CD4-positive, alpha-beta memory T cell (primary cell): ENCODE results near the gene KCNIP4. TPM values are rescaled to one million over a fixed set of nuclear protein-coding genes. Genes with fewer than 3 reads are reported as not detected.

Experiments
- CTCF ChIA-PET: fragments of 350-600 bp; sonication (Branson Sonifier 250); formaldehyde crosslinking; loops from one replicate; lab custom pipeline; 2021; ENCODE audit warnings: inconsistent platforms; ENCODE audit not compliant: partially characterized antibody; lab: Charles Lee
- POLR2A ChIA-PET: fragments of 350-600 bp; sonication (Branson Sonifier 250); formaldehyde crosslinking; loops from one replicate; lab custom pipeline; 2021; ENCODE audit not compliant: partially characterized antibody; lab: Charles Lee
- DNase-seq, 5 donors: peaks; one replicate each; pipeline versions ENCODE4 v3.0.0 to v3.0.0-alpha.2; 2020 to 2022; ENCODE audit warnings: mixed read lengths in 1 of 5
- H3K27ac ChIP-seq: one replicate; pipeline ENCODE4 v1.7.0; 2013; ENCODE audit warnings: low read depth, low read length
- H3K27me3 ChIP-seq: 2 replicates; pipeline ENCODE4 v1.7.0; 2013; ENCODE audit warnings: mild to moderate bottlenecking, low read length, moderate library complexity; ENCODE audit not compliant: insufficient read depth
- H3K36me3 ChIP-seq: 2 replicates; pipeline ENCODE4 v1.7.0; 2013; ENCODE audit warnings: mild to moderate bottlenecking, low read length, moderate library complexity; ENCODE audit not compliant: insufficient read depth
- H3K4me1 ChIP-seq: 2 replicates; pipeline ENCODE4 v1.7.0; 2013; ENCODE audit warnings: mild to moderate bottlenecking, low read length, moderate library complexity; ENCODE audit not compliant: insufficient read depth
- H3K4me3 ChIP-seq, 2 donors: one replicate each; pipeline ENCODE4 v1.7.0; 2013; ENCODE audit warnings: low read length in 2 of 2, mild to moderate bottlenecking in 1 of 2
- H3K9me3 ChIP-seq, 2 donors: one replicate each; pipeline ENCODE4 v1.7.0; 2013; ENCODE audit warnings: low read length in 2 of 2, control low read depth in 1 of 2; ENCODE audit not compliant: control insufficient read depth in 1 of 2
- H3K27ac Mint-ChIP-seq, 7 donors: one replicate each; pipeline ENCODE4 v1.8.0; 2020 to 2021; ENCODE audit warnings: mixed read lengths in 7 of 7, mild to moderate bottlenecking in 6 of 7, inconsistent platforms in 3 of 7, moderate library complexity in 3 of 7
- H3K27me3 Mint-ChIP-seq, 2 donors: one replicate each; pipeline ENCODE4 v1.8.0; 2020 to 2021; ENCODE audit warnings: mixed read lengths in 2 of 2
- H3K36me3 Mint-ChIP-seq, 2 donors: one replicate each; pipeline ENCODE4 v1.8.0; 2020 to 2021; ENCODE audit warnings: mixed read lengths in 2 of 2, inconsistent platforms in 1 of 2, mild to moderate bottlenecking in 1 of 2
- H3K4me1 Mint-ChIP-seq, 4 donors: one replicate each; pipeline ENCODE4 v1.8.0; 2020 to 2021; ENCODE audit warnings: mixed read lengths in 4 of 4, mild to moderate bottlenecking in 1 of 4
- H3K4me3 Mint-ChIP-seq, 8 donors: one replicate each; pipeline ENCODE4 v1.8.0; 2020 to 2021; ENCODE audit warnings: mixed read lengths in 8 of 8, mild to moderate bottlenecking in 7 of 8, moderate library complexity in 6 of 8, inconsistent platforms in 3 of 8
- H3K9me3 Mint-ChIP-seq, 8 donors: one replicate each; pipeline ENCODE4 v1.8.0; 2020 to 2021; ENCODE audit warnings: mixed read lengths in 8 of 8, mild to moderate bottlenecking in 5 of 8, inconsistent platforms in 3 of 8, moderate library complexity in 1 of 8
- intact Hi-C: fragments of 100-400 bp; cut with micrococcal nuclease; formaldehyde crosslinking; loops from one replicate; pipeline ENCODE4 v1.15.1; 2023
- polyA plus RNA-seq, 2 donors: library from polyadenylated mRNA; unstranded; fragments of 300-500 nt; fragmentation: Illumina TruSeq; gene quantifications; one replicate each; pipeline ENCODE4 v1.2.3, GENCODE V29; 2021
- total RNA-seq, 2 experiments: library from RNA; stranded (reverse); gene quantifications; one replicate each; pipeline ENCODE4 v1.2.3, GENCODE V29; 2021

Gene KCNIP4
- total and polyA plus RNA-seq, 4 experiments from 2014 or later, result 0.11 to 0.26 TPM; not detected in 2

DNA sequence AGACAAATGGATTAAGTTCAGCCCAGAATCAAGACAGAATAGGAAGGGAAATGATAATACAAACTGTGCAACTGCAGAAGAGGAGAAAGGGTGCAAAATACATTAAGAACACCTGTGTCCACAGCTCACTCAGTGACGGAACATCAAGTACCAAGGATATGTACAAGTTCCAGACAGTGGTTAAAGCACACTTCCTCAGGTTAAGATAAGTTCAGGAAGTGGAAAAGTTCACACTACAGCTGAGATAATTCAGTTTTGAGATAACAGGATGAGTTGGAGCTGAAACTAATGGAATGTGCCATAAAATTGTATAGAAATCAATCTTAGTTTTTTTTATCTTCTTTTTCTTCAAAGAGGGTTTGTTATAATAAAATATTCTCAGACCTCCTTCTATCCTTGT is 419.4 kb downstream of the KCNIP4 start:
- Histone ChIP-seq H3K9me3 (no peaks in the 10 kb centered on the region), H3K27me3 (no peaks in the 10 kb centered on the region), H3K4me3 (no peak overlapping the region), H3K4me1 (no peaks in the 10 kb centered on the region), H3K27ac (no peak overlapping the region), H3K36me3 (no peaks in the 10 kb centered on the region)
- intact Hi-C loops, result no loop called here
- Mint-ChIP-seq H3K27me3 (no peaks in the 10 kb centered on the region), H3K4me3 (no peak overlapping the region), H3K4me1 (no peaks in the 10 kb centered on the region), H3K9me3 (peaks cover 0 to 14% (median 1%) of the 10 kb centered on the region in 8 donors), H3K36me3 (no peaks in the 10 kb centered on the region), H3K27ac (no peak overlapping the region)
- ChIA-PET POLR2A (no interaction called here), CTCF (no interaction called here)
- no peak for DNase-seq

DNA sequence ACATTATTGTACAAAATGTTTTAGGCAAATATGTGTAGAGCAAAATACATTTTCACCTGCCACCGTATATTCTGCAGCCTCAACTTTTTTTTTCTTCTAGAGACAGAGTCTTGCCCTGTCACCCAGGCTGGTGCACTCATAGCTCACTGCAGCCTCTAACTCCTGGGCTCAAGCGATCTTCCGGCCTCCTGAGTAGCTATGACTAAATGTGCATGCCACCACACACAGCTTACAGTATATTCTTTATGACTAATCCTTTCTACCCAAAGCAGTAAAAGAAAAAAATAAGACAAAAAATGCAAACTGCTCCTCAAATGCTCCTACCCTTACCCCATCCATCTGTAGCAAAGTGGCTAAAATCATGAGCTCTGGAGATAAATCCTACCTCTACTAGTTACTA is 426.3 kb downstream of the KCNIP4 start:
- Mint-ChIP-seq H3K4me3 (no peak overlapping the region), H3K27me3 (peaks cover 0 to 2% of the 10 kb centered on the region in 2 donors), H3K27ac (no peak overlapping the region), H3K9me3 (peaks cover 0 to 18% (median 5%) of the 10 kb centered on the region in 8 donors), H3K4me1 (no peaks in the 10 kb centered on the region), H3K36me3 (no peaks in the 10 kb centered on the region)
- POLR2A ChIA-PET, result no interaction called here
- no peaks in the 10 kb centered on the region for H3K4me1 ChIP-seq
- CTCF ChIA-PET, result no interaction called here
- no peak overlapping the region for H3K4me3 ChIP-seq
- H3K27ac ChIP-seq, result no peak overlapping the region
- no peaks in the 10 kb centered on the region for H3K9me3 ChIP-seq
- DNase-seq, result no peak
- H3K36me3 ChIP-seq, result no peaks in the 10 kb centered on the region
- no peaks in the 10 kb centered on the region for H3K27me3 ChIP-seq
- intact Hi-C loops, result no loop called here

DNA sequence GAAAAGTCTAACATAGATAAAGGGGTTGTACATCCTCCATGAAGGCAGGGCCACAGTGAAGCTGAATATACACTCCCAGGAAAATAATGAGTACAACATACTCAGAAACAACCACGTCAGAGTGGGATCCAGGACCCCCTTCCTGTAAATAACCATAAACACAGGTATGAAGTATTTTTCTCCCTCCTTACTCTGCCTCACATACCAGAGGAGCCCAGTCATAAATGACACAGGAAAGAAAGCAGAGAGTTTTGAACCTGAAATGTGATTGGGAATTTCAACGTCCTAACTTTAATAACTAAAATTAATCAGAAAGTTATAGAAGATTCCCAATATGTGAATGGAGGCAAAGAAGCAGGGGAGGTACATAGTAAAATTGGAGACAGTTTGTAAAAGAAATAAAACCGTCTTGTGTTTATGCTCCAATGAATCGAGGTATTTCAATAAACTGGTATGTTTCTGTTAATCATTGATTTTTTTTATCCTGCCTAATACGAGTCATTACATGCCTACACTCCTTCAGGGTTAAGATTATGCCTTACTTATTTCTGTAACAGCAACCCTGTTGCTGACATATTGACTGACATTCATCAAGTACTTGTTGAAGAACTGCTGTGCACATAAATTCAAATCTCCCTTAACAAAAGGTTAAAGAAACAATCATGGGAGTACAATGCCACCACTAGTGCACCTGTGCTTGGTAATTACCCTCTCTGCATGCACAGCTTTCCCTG is 431.3 kb downstream of the KCNIP4 start:
- no peaks in the 10 kb centered on the region for H3K27me3 ChIP-seq
- H3K27ac ChIP-seq, result no peak overlapping the region
- ChIA-PET POLR2A (no interaction called here), CTCF (no interaction called here)
- Mint-ChIP-seq H3K36me3 (no peaks in the 10 kb centered on the region), H3K9me3 (peaks cover 0 to 13% (median 3%) of the 10 kb centered on the region in 8 donors), H3K4me1 (no peaks in the 10 kb centered on the region), H3K27ac (no peak overlapping the region), H3K4me3 (no peak overlapping the region), H3K27me3 (no peaks in the 10 kb centered on the region)
- no peak for DNase-seq
- no peaks in the 10 kb centered on the region for H3K4me1 ChIP-seq
- H3K9me3 ChIP-seq, result no peaks in the 10 kb centered on the region
- H3K36me3 ChIP-seq, result no peaks in the 10 kb centered on the region
- no peak overlapping the region for H3K4me3 ChIP-seq
- intact Hi-C loops, result no loop called here

DNA sequence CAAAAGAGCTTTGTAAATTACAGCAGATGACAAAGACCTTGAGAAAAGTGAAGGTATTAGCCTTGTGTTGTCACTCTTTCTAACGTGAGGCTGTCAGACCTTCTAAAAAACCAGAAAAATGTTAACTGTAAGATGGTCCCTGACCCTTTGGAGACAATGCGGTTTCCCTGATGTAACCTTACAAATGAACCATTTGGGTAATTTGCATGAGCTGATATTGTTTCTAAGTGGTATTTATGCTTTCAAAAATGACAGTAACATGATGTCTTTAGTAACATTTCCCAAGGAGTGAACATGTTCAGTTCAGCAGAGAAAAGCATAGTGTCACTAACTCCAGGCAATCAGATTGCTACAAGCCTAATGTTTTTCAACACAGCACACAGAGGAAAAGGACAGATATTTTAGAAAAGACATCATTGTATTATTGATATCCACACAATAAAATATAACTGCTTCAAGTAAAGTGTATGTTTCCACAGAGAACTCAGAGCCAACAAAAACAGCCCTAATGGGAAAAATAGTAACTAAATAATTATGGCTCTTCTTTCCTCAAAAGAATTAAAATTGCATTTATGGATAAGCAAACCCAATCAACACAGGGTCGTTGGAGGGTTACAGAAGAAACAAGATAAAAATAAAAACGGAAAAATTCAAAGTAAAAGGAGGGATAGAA is 434.4 kb downstream of the KCNIP4 start:
- H3K27me3 Mint-ChIP-seq, result no peaks in the 10 kb centered on the region
- H3K4me1 Mint-ChIP-seq, result no peaks in the 10 kb centered on the region
- H3K9me3 Mint-ChIP-seq, result peaks cover 0 to 8% (median 2%) of the 10 kb centered on the region in 8 donors
- Histone ChIP-seq H3K4me3 (no peak overlapping the region), H3K27ac (no peak overlapping the region), H3K4me1 (no peaks in the 10 kb centered on the region), H3K9me3 (no peaks in the 10 kb centered on the region), H3K27me3 (no peaks in the 10 kb centered on the region), H3K36me3 (no peaks in the 10 kb centered on the region)
- CTCF ChIA-PET, result no interaction called here
- no peaks in the 10 kb centered on the region for H3K36me3 Mint-ChIP-seq
- H3K4me3 Mint-ChIP-seq, result no peak overlapping the region
- intact Hi-C loops, result no loop called here
- DNase-seq, result no peak
- H3K27ac Mint-ChIP-seq, result no peak overlapping the region
- POLR2A ChIA-PET, result no interaction called here

DNA sequence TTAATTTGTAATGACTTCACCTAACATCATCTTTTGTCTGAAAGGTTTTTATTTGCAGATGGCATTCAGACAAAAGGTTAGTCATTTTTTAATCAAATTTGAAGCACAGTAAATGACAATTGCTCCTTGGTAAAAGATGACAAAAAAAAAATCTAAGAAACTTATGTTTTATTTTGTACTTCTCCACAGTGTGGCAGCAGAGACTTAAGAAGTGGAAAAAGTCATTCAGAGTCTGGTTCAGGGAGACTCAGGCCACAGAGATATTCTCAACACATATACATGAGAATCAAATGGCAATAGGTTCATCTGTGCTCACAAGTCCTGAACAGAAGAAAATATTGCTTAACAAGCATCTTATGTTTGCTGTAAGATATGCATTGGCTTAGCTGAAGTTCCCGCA is 436.2 kb downstream of the KCNIP4 start:
- Histone ChIP-seq H3K4me3 (no peak overlapping the region), H3K9me3 (no peaks in the 10 kb centered on the region), H3K36me3 (no peaks in the 10 kb centered on the region), H3K27me3 (no peaks in the 10 kb centered on the region), H3K4me1 (no peaks in the 10 kb centered on the region), H3K27ac (no peak overlapping the region)
- Mint-ChIP-seq H3K4me3 (no peak overlapping the region), H3K36me3 (no peaks in the 10 kb centered on the region), H3K27me3 (no peaks in the 10 kb centered on the region), H3K27ac (no peak overlapping the region), H3K9me3 (peaks cover 0 to 8% (median 2%) of the 10 kb centered on the region in 8 donors), H3K4me1 (no peaks in the 10 kb centered on the region)
- ChIA-PET CTCF (no interaction called here), POLR2A (no interaction called here)
- DNase-seq, result no peak
- intact Hi-C loops, result no loop called here

DNA sequence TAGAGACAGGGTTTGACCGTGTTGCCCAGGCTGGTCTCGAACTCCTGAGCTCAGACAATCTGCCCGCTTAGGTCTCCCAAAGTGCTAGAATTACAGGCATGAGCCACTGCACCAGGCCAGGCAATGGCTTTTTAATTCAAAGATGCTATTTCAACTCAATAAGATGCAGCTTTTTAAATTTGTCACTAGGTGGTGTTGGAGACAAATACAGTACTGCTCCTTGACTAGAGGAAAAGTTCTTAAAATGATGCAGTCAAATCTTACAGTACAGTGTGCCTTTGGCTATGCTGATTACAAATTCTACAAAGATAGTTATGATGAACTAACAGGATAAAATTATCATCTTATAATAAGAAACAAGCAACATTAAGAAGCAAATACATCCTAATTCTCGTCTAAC is 441.1 kb downstream of the KCNIP4 start:
- Histone ChIP-seq H3K9me3 (no peaks in the 10 kb centered on the region), H3K4me1 (no peaks in the 10 kb centered on the region), H3K36me3 (no peaks in the 10 kb centered on the region), H3K4me3 (no peak overlapping the region), H3K27me3 (no peaks in the 10 kb centered on the region), H3K27ac (no peak overlapping the region)
- Mint-ChIP-seq H3K27ac (no peak overlapping the region), H3K4me3 (no peak overlapping the region), H3K4me1 (no peaks in the 10 kb centered on the region), H3K9me3 (peaks cover 0 to 5% (median 2%) of the 10 kb centered on the region in 8 donors), H3K36me3 (no peaks in the 10 kb centered on the region), H3K27me3 (no peaks in the 10 kb centered on the region)
- intact Hi-C loops, result no loop called here
- ChIA-PET POLR2A (no interaction called here), CTCF (no interaction called here)
- DNase-seq, result no peak

DNA sequence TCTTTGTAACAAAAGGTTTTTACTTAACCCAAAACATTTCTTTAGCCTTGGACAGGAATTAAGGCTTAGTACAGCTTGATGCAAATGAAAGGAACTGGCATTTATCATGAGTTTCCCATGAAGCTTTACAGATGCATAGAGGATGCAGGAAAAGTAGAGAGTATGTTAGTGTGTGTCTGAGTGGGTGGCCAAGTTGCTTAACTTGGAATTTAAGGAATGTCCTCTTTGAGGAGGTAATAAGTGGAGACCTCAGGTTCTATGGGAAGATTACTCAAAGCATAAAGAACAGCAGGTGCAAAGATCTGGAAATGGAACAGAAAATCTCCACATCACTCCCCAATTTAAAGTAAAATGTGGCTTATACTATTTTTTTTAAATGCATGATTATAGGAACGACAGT is 457.9 kb downstream of the KCNIP4 start:
- Mint-ChIP-seq H3K4me3 (no peak overlapping the region), H3K4me1 (no peaks in the 10 kb centered on the region), H3K27me3 (peaks cover 0 to 2% of the 10 kb centered on the region in 2 donors), H3K27ac (no peak overlapping the region), H3K9me3 (peaks cover 0 to 8% (median 5%) of the 10 kb centered on the region in 8 donors), H3K36me3 (no peaks in the 10 kb centered on the region)
- Histone ChIP-seq H3K36me3 (no peaks in the 10 kb centered on the region), H3K4me1 (no peaks in the 10 kb centered on the region), H3K27ac (no peak overlapping the region), H3K27me3 (no peaks in the 10 kb centered on the region), H3K4me3 (no peak overlapping the region), H3K9me3 (no peaks in the 10 kb centered on the region)
- DNase-seq, result no peak
- intact Hi-C loops, result no loop called here
- POLR2A ChIA-PET, result no interaction called here
- CTCF ChIA-PET, result no interaction called here
